ENCODE results near the gene LIN54.

The LIN54 gene

GRCh38 chr4:82994834-82995233, 15.8 kb downstream of the LIN54 start:
- TF ChIP-seq REST (IDR thresholded peaks at IDR 0.05; ENCODE audit: low read depth) = no peak
- TF ChIP-seq TAF1 (IDR thresholded peaks at IDR 0.05; ENCODE audit: low read depth) = no peak
- TF ChIP-seq CREB1 (IDR thresholded peaks at IDR 0.05; ENCODE audit: low read depth) = no peak
- TF ChIP-seq TEAD4 (IDR thresholded peaks at IDR 0.05) = no peak
- no peak for TF ChIP-seq USF1 (IDR thresholded peaks at IDR 0.05)
- TF ChIP-seq CEBPB (IDR thresholded peaks at IDR 0.05) = no peak
- TF ChIP-seq YY1 (IDR thresholded peaks at IDR 0.05; ENCODE audit: low read depth) = no peak
- TF ChIP-seq ZBTB7A (IDR thresholded peaks at IDR 0.05; ENCODE audit: low read depth) = no peak
- TF ChIP-seq EP300 (IDR thresholded peaks at IDR 0.05; ENCODE audit: borderline replicate concordance) = no peak
- TF ChIP-seq NFIC (IDR thresholded peaks at IDR 0.05) = no peak
- TF ChIP-seq MAX (IDR thresholded peaks at IDR 0.05) = no peak
- no peak for TF ChIP-seq EGR1 (IDR thresholded peaks at IDR 0.05)
- TF ChIP-seq FOXM1 (IDR thresholded peaks at IDR 0.05; ENCODE audit: borderline replicate concordance, low read depth) = no peak
- no peak for TF ChIP-seq RAD21 (IDR thresholded peaks at IDR 0.05; ENCODE audit: low read depth)
- TF ChIP-seq TCF12 (IDR thresholded peaks at IDR 0.05; ENCODE audit: low read depth) = no peak

DNA sequence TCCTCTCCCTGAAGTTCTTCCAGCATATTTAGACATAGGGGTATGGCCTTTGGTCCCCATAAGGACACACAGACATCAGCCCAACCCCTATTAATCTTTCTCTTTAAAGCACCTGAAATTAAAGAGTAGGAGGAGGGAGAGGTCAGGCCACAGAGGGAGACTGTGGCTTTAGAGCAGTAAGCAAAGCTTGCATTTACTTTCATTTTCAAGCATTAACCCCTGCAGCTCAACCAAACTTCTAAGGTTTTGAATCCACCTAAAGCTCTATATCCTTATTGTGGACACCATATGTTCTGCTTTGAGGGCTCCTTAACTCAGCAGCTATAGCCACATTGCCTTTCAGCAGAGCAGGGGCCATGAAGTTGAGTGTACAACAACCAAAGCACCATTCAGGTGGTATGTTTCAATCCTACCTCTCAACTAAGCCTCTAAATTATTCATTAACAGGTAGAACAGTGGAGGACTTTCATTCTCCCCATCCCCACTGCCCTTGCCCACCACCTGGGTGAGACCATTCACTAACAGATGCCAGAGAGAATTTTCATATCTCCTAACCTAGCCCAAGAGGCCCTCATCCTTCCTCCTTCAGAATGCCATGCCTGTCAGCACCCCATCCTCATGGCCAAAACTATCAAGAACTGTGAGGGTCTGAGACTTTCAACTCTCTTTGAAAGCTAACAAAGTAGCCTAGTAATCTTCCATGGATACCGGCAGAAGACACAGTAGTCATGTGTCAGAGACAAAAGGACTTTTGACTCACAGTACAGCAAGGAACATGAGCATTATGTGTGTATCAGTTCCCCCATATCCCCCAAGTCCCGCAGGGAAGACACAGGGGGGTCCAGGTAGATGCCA, 20.8 kb downstream of the LIN54 start:
- TF ChIP-seq EP300 (IDR thresholded peaks at IDR 0.05; ENCODE audit: borderline replicate concordance) (no peak), ZBTB7A (IDR thresholded peaks at IDR 0.05; ENCODE audit: low read depth) (no peak), TAF1 (IDR thresholded peaks at IDR 0.05; ENCODE audit: low read depth) (no peak), NFIC (IDR thresholded peaks at IDR 0.05) (no peak), REST (IDR thresholded peaks at IDR 0.05; ENCODE audit: low read depth) (no peak), EGR1 (IDR thresholded peaks at IDR 0.05) (no peak), FOXM1 (IDR thresholded peaks at IDR 0.05; ENCODE audit: borderline replicate concordance, low read depth) (no peak), TEAD4 (IDR thresholded peaks at IDR 0.05) (no peak), CEBPB (IDR thresholded peaks at IDR 0.05) (no peak), USF1 (IDR thresholded peaks at IDR 0.05) (no peak), CREB1 (IDR thresholded peaks at IDR 0.05; ENCODE audit: low read depth) (no peak), RAD21 (IDR thresholded peaks at IDR 0.05; ENCODE audit: low read depth) (no peak), MAX (IDR thresholded peaks at IDR 0.05) (no peak), TCF12 (IDR thresholded peaks at IDR 0.05; ENCODE audit: low read depth) (no peak), YY1 (IDR thresholded peaks at IDR 0.05; ENCODE audit: low read depth) (no peak)

- TF ChIP-seq REST (IDR thresholded peaks at IDR 0.05; ENCODE audit: low read depth) = no peak
- TF ChIP-seq YY1 (IDR thresholded peaks at IDR 0.05; ENCODE audit: low read depth) = no peak
- no peak for TF ChIP-seq MAX (IDR thresholded peaks at IDR 0.05)
- no peak for TF ChIP-seq CEBPB (IDR thresholded peaks at IDR 0.05)
- no peak for TF ChIP-seq TCF12 (IDR thresholded peaks at IDR 0.05; ENCODE audit: low read depth)
- TF ChIP-seq FOXM1 (IDR thresholded peaks at IDR 0.05; ENCODE audit: borderline replicate concordance, low read depth) = no peak
Measured at GRCh38 chr4:82988323-82988832, 22.2 kb downstream of the LIN54 start.

- TF ChIP-seq ZBTB7A (IDR thresholded peaks at IDR 0.05; ENCODE audit: low read depth) = no peak
Measured at GRCh38 chr4:82984459-82984858, 26.2 kb downstream of the LIN54 start.

Measured in Ishikawa (cell line).